Peyer's patch (tissue), 4 donors: ENCODE measurements around the gene TPCN2.

ENCODE experiments used
- CTCF ChIP-seq, 6 experiments: fragments of 450-650 bp in 4 of 6; fragments of 200-600 bp in 2 of 6; sonication (generic) in 1 of 6; IDR thresholded peaks; one replicate each; pipeline ENCODE4 v1.5.1; 2017 to 2019; ENCODE audit warnings: antibody characterized with exemption in 6 of 6, mild to moderate bottlenecking in 3 of 6, moderate library complexity in 1 of 6
- POLR2A ChIP-seq, 2 donors: fragments of 450-650 bp; IDR thresholded peaks; one replicate each; pipeline ENCODE4 v1.5.1; 2017; ENCODE audit warnings: antibody characterized with exemption in 2 of 2, mild to moderate bottlenecking in 2 of 2, moderate library complexity in 2 of 2

GRCh38 chr11:69053546-69054396 is 5.0 kb downstream of the TPCN2 start:
- TF ChIP-seq POLR2A (IDR thresholded peaks at IDR 0.05) (no peak), CTCF (IDR thresholded peaks at IDR 0.05) (no peak)
